C4-2B (cell line): ENCODE results near the gene GNAS-AS1.

Source experiments
- H3K27ac ChIP-seq: fragments of 450-650 bp; 2 replicates; pipeline ENCODE4 v1.5.1; 2017
- ZFX ChIP-seq: fragments of 450-650 bp; IDR thresholded peaks from 2 replicates; pipeline ENCODE4 v1.6.1; 2017
- TF ChIP-seq, protein P1 (sequence below): fragments of 450-650 bp; conservative IDR thresholded peaks from 2 replicates; pipeline ENCODE4 v1.5.1; 2017; ENCODE audit warnings: mild to moderate bottlenecking

Gene GNAS-AS1

DNA sequence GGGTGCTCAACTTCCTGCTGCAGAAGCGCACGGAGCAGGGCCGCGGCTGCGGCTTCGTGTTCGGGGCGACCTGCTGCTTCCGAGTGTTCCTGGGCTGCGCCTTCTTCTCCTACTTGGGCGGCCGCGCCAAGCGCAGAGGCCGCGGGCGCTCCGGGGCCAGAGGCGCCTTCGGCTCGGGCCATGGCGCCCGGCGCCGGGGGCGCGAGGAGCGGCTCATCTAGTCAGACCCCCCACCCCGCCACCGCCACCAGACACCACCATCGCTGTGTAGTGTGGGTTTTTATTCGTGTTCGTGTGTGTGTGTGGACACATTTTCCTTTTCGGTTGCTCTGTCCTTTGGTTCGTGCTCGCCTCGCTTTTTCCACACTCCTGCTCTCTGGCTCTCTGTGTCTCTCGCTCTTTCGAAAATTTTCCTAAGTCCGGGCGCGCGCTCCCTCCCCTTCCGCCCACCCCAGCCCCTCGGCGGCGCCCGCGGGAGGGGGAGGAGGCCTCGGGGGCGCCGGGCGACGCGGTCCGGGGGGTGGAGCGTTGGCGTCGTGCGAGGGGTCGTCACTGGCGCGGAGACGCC lies 39.9 kb upstream of the GNAS-AS1 start:
- H3K27ac ChIP-seq, result peak overlapping the region; percentile 92
- TF ChIP-seq, protein P1, sequence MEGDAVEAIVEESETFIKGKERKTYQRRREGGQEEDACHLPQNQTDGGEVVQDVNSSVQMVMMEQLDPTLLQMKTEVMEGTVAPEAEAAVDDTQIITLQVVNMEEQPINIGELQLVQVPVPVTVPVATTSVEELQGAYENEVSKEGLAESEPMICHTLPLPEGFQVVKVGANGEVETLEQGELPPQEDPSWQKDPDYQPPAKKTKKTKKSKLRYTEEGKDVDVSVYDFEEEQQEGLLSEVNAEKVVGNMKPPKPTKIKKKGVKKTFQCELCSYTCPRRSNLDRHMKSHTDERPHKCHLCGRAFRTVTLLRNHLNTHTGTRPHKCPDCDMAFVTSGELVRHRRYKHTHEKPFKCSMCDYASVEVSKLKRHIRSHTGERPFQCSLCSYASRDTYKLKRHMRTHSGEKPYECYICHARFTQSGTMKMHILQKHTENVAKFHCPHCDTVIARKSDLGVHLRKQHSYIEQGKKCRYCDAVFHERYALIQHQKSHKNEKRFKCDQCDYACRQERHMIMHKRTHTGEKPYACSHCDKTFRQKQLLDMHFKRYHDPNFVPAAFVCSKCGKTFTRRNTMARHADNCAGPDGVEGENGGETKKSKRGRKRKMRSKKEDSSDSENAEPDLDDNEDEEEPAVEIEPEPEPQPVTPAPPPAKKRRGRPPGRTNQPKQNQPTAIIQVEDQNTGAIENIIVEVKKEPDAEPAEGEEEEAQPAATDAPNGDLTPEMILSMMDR, result no peak
- peak; percentile 49 for TF ChIP-seq ZFX

DNA sequence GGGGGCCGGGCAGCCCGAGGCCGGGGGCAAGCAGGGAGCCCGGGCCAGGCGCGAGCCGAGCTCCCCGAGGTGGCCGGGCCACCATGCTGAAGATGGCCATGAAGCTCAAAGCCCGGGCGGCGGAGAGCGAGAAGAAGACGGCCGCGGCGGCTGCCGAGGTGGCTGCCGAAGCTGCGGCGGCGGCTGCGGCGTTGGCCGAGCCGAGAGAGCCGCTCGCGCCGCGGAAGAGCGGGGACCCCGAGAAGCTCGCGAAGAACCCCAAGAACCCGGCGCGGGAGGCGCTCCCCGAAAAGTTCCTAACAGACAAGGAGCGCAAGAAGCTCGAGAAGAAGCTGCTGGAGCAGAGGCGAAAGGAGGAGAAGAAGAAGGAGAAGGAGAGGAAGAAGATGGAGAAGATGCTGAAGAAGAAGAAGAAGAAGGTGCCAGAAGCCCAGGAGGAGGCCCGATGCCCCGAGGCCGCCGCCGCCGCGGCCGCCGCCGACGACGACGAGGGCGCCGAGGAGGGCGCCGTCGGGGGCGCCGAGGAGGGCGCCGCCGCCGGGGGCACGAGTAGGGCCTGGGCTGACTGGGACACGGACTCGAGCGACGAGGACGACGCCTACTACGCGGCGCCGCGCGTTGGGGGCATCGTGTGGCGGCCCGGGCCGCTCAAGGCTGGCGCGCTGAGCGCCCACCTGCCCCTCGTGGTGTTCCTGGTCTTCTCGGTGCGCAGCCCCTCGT lies 39.3 kb upstream of the GNAS-AS1 start:
- TF ChIP-seq, protein P1, result no peak
- TF ChIP-seq ZFX, result no peak

DNA sequence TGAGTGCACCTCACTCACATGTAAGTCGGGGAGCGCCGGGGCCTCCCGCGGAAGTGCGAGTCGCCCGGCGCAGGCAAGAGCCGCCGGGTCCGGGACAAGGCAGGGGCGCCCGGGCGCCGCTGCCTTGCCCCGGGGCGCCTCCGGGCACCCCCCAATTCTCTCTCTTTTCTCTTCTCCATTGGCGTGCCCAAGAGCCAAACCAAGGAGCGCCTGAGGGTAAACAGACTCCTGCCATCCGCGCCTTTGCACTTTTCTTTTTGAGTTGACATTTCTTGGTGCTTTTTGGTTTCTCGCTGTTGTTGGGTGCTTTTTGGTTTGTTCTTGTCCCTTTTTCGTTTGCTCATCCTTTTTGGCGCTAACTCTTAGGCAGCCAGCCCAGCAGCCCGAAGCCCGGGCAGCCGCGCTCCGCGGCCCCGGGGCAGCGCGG lies 38.6 kb upstream of the GNAS-AS1 start:
- peak overlapping the region; percentile 92 for H3K27ac ChIP-seq
- 0 out of 2 replicates have a peak, but pooled peaks have one; percentile 16 for TF ChIP-seq ZFX
- TF ChIP-seq, protein P1, result no peak

More for the DNA sequence above, 39.3 kb upstream of the GNAS-AS1 start:
- H3K27ac ChIP-seq, result peak overlapping the region; percentile 92

DNA sequence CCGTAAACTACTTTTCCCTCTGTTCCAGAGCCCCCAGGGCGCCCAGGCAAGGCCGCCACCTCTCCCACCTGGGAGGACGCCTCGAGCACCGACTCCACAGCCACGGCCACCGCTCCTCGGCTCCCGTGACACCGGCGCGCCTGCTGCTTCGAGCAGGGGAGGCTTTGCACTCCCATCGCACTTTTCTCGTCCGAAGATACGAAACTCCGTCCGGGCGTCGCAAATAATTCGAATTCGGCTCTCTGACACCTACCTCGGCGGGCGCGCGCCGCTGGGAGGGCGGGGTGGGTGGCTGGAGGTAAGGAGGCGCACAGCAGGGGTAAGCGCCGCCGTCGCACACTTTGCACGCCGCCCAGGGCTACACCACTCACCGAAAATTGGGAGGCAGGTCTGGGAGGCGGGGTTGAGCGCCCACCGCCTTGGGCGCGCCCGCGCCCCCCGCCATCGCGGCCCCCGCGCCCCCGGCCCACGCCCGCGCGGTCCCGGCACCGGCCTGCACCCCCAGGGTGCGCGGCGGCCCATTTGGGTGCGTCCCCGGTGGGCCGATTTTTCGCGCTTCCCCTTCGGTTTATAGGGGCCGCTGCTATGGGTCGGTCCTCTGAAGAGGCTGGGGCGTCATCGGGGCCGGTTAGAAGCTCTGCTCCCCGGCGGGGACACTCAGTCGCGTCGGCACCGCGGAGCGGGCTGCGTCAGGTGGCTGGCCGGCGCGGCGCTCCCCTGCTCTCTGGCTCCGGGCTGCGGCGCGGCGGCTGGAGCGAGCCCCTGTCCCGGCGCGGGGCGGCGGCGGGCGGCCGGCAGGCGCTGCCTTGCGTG lies 38.0 kb upstream of the GNAS-AS1 start:
- TF ChIP-seq ZFX, result no peak
- TF ChIP-seq, protein P1, result no peak
- peak overlapping the region; percentile 92 for H3K27ac ChIP-seq

DNA sequence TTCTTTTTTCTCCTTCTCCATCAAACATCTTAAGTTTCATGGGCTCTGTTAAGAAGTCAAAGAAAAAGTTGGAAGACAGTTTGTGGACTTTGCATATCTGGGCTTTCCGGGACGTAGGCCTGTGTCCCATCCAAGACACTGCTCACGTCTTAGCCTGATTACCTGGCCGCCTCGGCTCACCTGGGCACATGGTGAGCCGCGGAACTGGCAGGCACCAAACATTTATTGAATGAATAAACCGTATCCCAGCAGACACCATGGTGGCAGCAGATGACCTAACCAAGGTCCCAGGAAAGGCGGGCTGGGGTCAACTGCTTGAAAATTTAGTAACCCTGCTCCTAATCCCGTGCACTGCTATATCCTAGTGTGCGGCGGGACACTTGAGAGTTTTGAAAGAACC lies 37.4 kb upstream of the GNAS-AS1 start:
- H3K27ac ChIP-seq, result peak overlapping the region; percentile 92
- peak; percentile 26; the same call in 1 of the 2 replicates for TF ChIP-seq ZFX
- TF ChIP-seq, protein P1, result no peak

DNA sequence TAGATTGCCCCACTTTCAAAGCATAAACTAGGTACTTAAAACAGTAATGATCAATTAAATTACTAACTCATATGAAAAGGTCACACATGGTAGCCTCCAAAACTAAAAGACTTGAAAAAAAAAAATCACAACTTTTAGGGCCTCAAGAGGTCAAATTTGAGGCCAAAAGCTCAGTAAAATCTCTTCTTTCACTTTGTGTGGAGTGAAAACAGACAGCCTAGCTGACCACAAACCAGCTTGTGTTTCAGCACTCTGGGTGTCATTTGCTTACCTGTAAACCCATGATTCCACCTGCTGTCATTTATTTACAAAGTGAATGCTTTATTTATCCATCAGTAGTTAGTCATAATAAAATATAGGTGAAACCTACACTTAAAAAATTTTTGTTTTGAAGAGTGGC lies 35.8 kb upstream of the GNAS-AS1 start:
- TF ChIP-seq ZFX, result no peak
- TF ChIP-seq, protein P1, result no peak
- no peak overlapping the region for H3K27ac ChIP-seq

DNA sequence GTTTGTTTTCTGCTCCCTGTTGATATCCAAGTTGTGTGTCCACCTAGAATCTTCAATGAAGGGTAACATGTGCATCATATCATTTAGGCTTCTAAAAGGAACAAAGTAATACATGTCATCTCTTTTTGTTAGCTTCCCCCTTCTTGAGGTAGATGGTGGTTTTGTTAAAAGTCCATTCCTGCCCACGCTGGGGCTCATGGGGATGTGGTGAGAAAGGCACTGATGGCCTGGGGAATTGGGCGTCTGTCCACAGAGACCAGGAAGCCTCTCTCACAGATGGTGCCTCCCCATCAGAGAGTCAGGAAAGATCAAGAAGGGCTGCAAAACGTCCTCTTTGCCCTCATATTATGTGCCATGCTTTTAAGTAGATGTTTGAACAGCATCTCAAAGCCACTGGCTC lies 34.3 kb upstream of the GNAS-AS1 start:
- no peak overlapping the region for H3K27ac ChIP-seq
- TF ChIP-seq, protein P1, result no peak
- TF ChIP-seq ZFX, result no peak
